Astrocyte (in vitro differentiated cells and primary cell): ENCODE results near the gene IFNG-AS1. TPM values are rescaled to one million over a fixed set of nuclear protein-coding genes. Genes with fewer than 3 reads are reported as not detected.

Experiments used
- DNase-seq: peaks from one replicate; pipeline ENCODE4 v3.0.0-alpha.2; 2010; ENCODE audit warnings: low read depth
- FAIRE-seq: peaks from 2 replicates; lab custom pipeline; 2011; peaks lifted over from hg19 to GRCh38; lab: Jason Lieb, UNC
- H2AFZ ChIP-seq: 2 replicates; pipeline ENCODE4 v1.6.0; 2012; ENCODE audit warnings: low read depth, low read length, inconsistent platforms
- H3K27ac ChIP-seq: 2 replicates; pipeline ENCODE4 v1.5.1; 2011; ENCODE audit warnings: low read depth, low read length, inconsistent platforms
- H3K27me3 ChIP-seq: 2 replicates; pipeline ENCODE4 v1.6.0; 2011; ENCODE audit warnings: low read length, inconsistent platforms; ENCODE audit not compliant: insufficient read depth
- H3K36me3 ChIP-seq: 2 replicates; pipeline ENCODE4 v1.5.1; 2011; ENCODE audit warnings: low read length, inconsistent platforms; ENCODE audit not compliant: insufficient read depth
- H3K4me1 ChIP-seq: 2 replicates; pipeline ENCODE4 v1.5.1; 2011; ENCODE audit warnings: low read length, inconsistent platforms; ENCODE audit not compliant: insufficient read depth
- H3K4me2 ChIP-seq: 2 replicates; pipeline ENCODE4 v1.6.0; 2012; ENCODE audit warnings: low read length, inconsistent platforms
- H3K4me3 ChIP-seq: 2 replicates; pipeline ENCODE4 v1.5.1; 2011; ENCODE audit warnings: low read depth, mild to moderate bottlenecking, low read length, inconsistent platforms; ENCODE audit not compliant: insufficient read depth
- H3K79me2 ChIP-seq: 2 replicates; pipeline ENCODE4 v1.6.0; 2012; ENCODE audit warnings: mild to moderate bottlenecking, low read length, inconsistent platforms; ENCODE audit not compliant: insufficient read depth
- H3K9ac ChIP-seq: 2 replicates; pipeline ENCODE4 v1.6.0; 2012; ENCODE audit warnings: mild to moderate bottlenecking, low read length, inconsistent platforms
- H3K9me3 ChIP-seq: 2 replicates; pipeline ENCODE4 v1.5.1; 2012; ENCODE audit warnings: low read depth, mild to moderate bottlenecking, low read length, inconsistent platforms; ENCODE audit not compliant: insufficient read depth
- H4K20me1 ChIP-seq: 2 replicates; pipeline ENCODE4 v1.6.0; 2012; ENCODE audit warnings: low read length, inconsistent platforms; ENCODE audit not compliant: insufficient read depth
- H3K27ac Mint-ChIP-seq: one replicate; pipeline ENCODE4 v1.8.0; 2021; ENCODE audit warnings: mild to moderate bottlenecking, mixed read lengths; ENCODE audit not compliant: unreplicated experiment
- H3K27me3 Mint-ChIP-seq: one replicate; pipeline ENCODE4 v1.8.0; 2021; ENCODE audit warnings: low read depth, mixed read lengths; ENCODE audit not compliant: unreplicated experiment
- H3K36me3 Mint-ChIP-seq: one replicate; pipeline ENCODE4 v1.8.0; 2021; ENCODE audit warnings: low read depth, mixed read lengths; ENCODE audit not compliant: unreplicated experiment
- H3K4me1 Mint-ChIP-seq: one replicate; pipeline ENCODE4 v1.8.0; 2021; ENCODE audit warnings: low read depth, mixed read lengths; ENCODE audit not compliant: unreplicated experiment
- H3K4me3 Mint-ChIP-seq: one replicate; pipeline ENCODE4 v1.8.0; 2021; ENCODE audit warnings: mild to moderate bottlenecking, moderate library complexity, mixed read lengths; ENCODE audit not compliant: unreplicated experiment
- H3K9me3 Mint-ChIP-seq: one replicate; pipeline ENCODE4 v1.8.0; 2021; ENCODE audit warnings: mild to moderate bottlenecking, mixed read lengths; ENCODE audit not compliant: unreplicated experiment
- EZH2 ChIP-seq: IDR thresholded peaks from 2 replicates; pipeline ENCODE4 v1.6.1; 2012; ENCODE audit warnings: mild to moderate bottlenecking, low read length, inconsistent platforms; ENCODE audit not compliant: insufficient read depth
- total RNA-seq: library from RNA; stranded (reverse); gene quantifications from 2 replicates; pipeline ENCODE4 v1.2.1, GENCODE V29; 2021
- TF ChIP-seq, protein P1 (sequence below): IDR thresholded peaks from 2 replicates; pipeline ENCODE4 v1.5.1; 2011; ENCODE audit warnings: low read depth, mild to moderate bottlenecking, inconsistent platforms, low read length, moderate library complexity; ENCODE audit not compliant: insufficient read depth

Gene IFNG-AS1
- total RNA-seq, 1 donor from 2014 or later: not detected

DNA sequence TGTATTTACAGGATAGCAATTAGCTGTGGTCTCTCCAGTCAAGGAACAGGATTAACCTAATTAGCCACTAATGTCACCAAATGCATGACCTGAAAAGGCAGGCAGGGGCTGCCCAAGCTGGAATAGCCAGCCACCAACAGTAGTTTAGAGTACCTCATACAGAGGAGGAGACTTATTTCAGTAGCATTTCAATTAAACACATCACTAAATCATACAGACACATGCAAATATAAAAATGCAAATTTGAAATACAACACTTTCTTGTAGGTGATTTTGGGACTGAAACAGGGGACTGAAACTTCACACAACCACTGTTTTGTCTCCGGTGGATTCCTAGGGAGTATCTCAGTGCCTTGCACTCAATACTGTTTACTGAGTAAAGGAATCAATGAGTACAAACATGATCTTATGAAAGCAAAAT, 636 bp upstream of the IFNG-AS1 start:
- DNase-seq (no peak), FAIRE-seq (no peak)
- no peaks in the 10 kb centered on the region for H3K9me3 ChIP-seq
- no peaks in the 10 kb centered on the region for H3K27me3 ChIP-seq
- H2AFZ ChIP-seq: no peak overlapping the region
- Mint-ChIP-seq H3K4me3 (no peak overlapping the region), H3K27me3 (no peaks in the 10 kb centered on the region), H3K4me1 (peaks cover 6% of the 10 kb centered on the region), H3K9me3 (peaks cover 4% of the 10 kb centered on the region), H3K27ac (no peak overlapping the region), H3K36me3 (no peaks in the 10 kb centered on the region)
- no peaks in the 10 kb centered on the region for H3K79me2 ChIP-seq
- H3K9ac ChIP-seq: no peak overlapping the region
- H3K4me2 ChIP-seq: no peak overlapping the region
- H3K27ac ChIP-seq: no peak overlapping the region
- H4K20me1 ChIP-seq: no peaks in the 10 kb centered on the region
- no peaks in the 10 kb centered on the region for H3K36me3 ChIP-seq
- H3K4me1 ChIP-seq: no peaks in the 10 kb centered on the region
- no peak overlapping the region for H3K4me3 ChIP-seq
- no peak for TF ChIP-seq EZH2
- TF ChIP-seq, protein P1, sequence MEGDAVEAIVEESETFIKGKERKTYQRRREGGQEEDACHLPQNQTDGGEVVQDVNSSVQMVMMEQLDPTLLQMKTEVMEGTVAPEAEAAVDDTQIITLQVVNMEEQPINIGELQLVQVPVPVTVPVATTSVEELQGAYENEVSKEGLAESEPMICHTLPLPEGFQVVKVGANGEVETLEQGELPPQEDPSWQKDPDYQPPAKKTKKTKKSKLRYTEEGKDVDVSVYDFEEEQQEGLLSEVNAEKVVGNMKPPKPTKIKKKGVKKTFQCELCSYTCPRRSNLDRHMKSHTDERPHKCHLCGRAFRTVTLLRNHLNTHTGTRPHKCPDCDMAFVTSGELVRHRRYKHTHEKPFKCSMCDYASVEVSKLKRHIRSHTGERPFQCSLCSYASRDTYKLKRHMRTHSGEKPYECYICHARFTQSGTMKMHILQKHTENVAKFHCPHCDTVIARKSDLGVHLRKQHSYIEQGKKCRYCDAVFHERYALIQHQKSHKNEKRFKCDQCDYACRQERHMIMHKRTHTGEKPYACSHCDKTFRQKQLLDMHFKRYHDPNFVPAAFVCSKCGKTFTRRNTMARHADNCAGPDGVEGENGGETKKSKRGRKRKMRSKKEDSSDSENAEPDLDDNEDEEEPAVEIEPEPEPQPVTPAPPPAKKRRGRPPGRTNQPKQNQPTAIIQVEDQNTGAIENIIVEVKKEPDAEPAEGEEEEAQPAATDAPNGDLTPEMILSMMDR: no peak

DNA sequence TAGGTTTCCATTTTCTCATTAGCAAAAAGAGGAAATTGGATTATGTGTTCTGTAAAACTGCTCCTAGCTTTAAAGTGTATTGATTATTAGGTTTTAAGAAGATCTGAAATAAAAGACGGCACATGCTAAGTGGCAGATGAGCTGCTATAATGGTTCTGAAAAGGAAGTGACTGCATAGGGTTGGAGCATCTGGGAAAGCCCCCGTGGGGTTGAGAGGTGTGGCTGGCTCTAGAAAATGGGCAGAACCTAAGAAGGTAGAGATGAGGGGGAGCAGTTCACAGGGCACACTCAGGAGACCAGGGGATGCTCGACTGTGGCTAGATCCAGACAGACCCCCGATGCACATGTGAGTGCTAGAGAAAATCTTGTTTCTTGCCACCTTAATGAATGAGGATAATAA, 1.9 kb downstream of the IFNG-AS1 start:
- Histone ChIP-seq H3K27me3 (no peaks in the 10 kb centered on the region), H4K20me1 (no peaks in the 10 kb centered on the region), H2AFZ (no peak overlapping the region), H3K27ac (no peak overlapping the region), H3K79me2 (no peaks in the 10 kb centered on the region), H3K36me3 (no peaks in the 10 kb centered on the region), H3K4me1 (no peaks in the 10 kb centered on the region), H3K9me3 (no peaks in the 10 kb centered on the region), H3K4me2 (no peak overlapping the region), H3K9ac (no peak overlapping the region), H3K4me3 (no peak overlapping the region)
- H3K4me1 Mint-ChIP-seq: peaks cover 6% of the 10 kb centered on the region
- no peak for DNase-seq
- H3K36me3 Mint-ChIP-seq: no peaks in the 10 kb centered on the region
- no peak overlapping the region for H3K4me3 Mint-ChIP-seq
- TF ChIP-seq, protein P1: no peak
- no peak overlapping the region for H3K27ac Mint-ChIP-seq
- H3K27me3 Mint-ChIP-seq: no peaks in the 10 kb centered on the region
- peaks cover 4% of the 10 kb centered on the region for H3K9me3 Mint-ChIP-seq
- no peak for FAIRE-seq

DNA sequence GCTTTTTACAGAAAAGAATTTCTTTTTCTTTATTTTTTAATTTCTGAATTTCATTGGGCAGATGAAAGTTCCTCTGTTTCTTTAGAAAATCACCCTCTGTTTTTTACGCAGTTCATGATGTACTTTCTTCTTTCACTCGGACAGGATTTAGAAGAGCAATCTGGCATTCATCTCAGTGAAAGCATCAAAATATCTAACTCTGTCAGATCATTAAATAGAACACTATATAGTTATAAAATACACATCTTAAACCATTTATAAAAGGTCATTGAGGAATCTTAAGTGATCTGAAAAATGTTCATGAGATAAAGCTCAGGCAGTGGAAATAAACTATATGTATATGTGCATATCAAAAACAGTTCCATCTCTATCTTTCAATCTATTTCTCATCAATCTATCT, 3.9 kb downstream of the IFNG-AS1 start:
- no peaks in the 10 kb centered on the region for H3K27me3 ChIP-seq
- Mint-ChIP-seq H3K27ac (no peak overlapping the region), H3K4me3 (no peak overlapping the region), H3K4me1 (peaks cover 6% of the 10 kb centered on the region), H3K9me3 (no peaks in the 10 kb centered on the region), H3K27me3 (no peaks in the 10 kb centered on the region), H3K36me3 (no peaks in the 10 kb centered on the region)
- no peaks in the 10 kb centered on the region for H3K36me3 ChIP-seq
- no peak for FAIRE-seq
- no peak overlapping the region for H3K9ac ChIP-seq
- H3K4me1 ChIP-seq: no peaks in the 10 kb centered on the region
- H3K4me2 ChIP-seq: no peak overlapping the region
- H3K79me2 ChIP-seq: no peaks in the 10 kb centered on the region
- no peak for DNase-seq
- H3K9me3 ChIP-seq: no peaks in the 10 kb centered on the region
- no peak overlapping the region for H2AFZ ChIP-seq
- H4K20me1 ChIP-seq: no peaks in the 10 kb centered on the region
- TF ChIP-seq, protein P1: no peak
- no peak for TF ChIP-seq EZH2
- H3K27ac ChIP-seq: no peak overlapping the region
- no peak overlapping the region for H3K4me3 ChIP-seq
